Neuronal stem cell (in vitro differentiated cells): Measurements from ENCODE around the gene TWF1.

Source experiments
- DNase-seq: peaks from one replicate; pipeline ENCODE4 v3.0.0-alpha.2; 2013; ENCODE audit warnings: low spot score
- H2AFZ ChIP-seq: one replicate; pipeline ENCODE4 v1.6.1; 2013; ENCODE audit warnings: mild to moderate bottlenecking, low read length, inconsistent platforms
- H2AK5ac ChIP-seq: 2 replicates; pipeline ENCODE4 v1.6.1; 2013; ENCODE audit warnings: low read depth, mild to moderate bottlenecking, inconsistent platforms, low read length, moderate library complexity, mixed read lengths
- H2BK120ac ChIP-seq: 2 replicates; pipeline ENCODE4 v1.6.1; 2013; ENCODE audit warnings: low read depth, mild to moderate bottlenecking, inconsistent platforms, low read length, moderate library complexity, mixed read lengths
- H2BK12ac ChIP-seq: one replicate; pipeline ENCODE4 v1.6.1; 2013; ENCODE audit warnings: low read length, inconsistent platforms
- H2BK15ac ChIP-seq: 2 replicates; pipeline ENCODE4 v1.6.1; 2013; ENCODE audit warnings: mild to moderate bottlenecking, low read length, inconsistent platforms, mixed read lengths
- H2BK5ac ChIP-seq: one replicate; pipeline ENCODE4 v1.6.1; 2013; ENCODE audit warnings: inconsistent platforms, mild to moderate bottlenecking, low read length, moderate library complexity
- H3K14ac ChIP-seq: one replicate; pipeline ENCODE4 v1.6.1; 2013; ENCODE audit warnings: low read length, inconsistent platforms
- H3K18ac ChIP-seq: 2 replicates; pipeline ENCODE4 v1.6.1; 2013; ENCODE audit warnings: low read length, inconsistent platforms
- H3K23ac ChIP-seq: 2 replicates; pipeline ENCODE4 v1.6.1; 2013; ENCODE audit warnings: low read depth, mild to moderate bottlenecking, mixed read lengths, low read length, inconsistent platforms; ENCODE audit not compliant: poor library complexity
- H3K27ac ChIP-seq: replicated peaks from 3 replicates; pipeline ENCODE4 v1.5.1; 2013; ENCODE audit warnings: low read length, inconsistent platforms
- H3K27me3 ChIP-seq, 3 experiments: 2 replicates each; pipeline ENCODE4 v1.6.1; 2013; ENCODE audit warnings: low read length in 3 of 3, mild to moderate bottlenecking in 2 of 3, inconsistent platforms in 1 of 3, low read depth in 1 of 3, mixed read lengths in 1 of 3, moderate library complexity in 1 of 3; ENCODE audit not compliant: control insufficient read depth in 3 of 3, insufficient read depth in 3 of 3
- H3K36me3 ChIP-seq, 2 donors: replicated peaks in 1 of 2; 2 replicates each; pipeline ENCODE4 v1.6.1; 2013; ENCODE audit warnings: low read length in 2 of 2; ENCODE audit not compliant: control insufficient read depth in 2 of 2, insufficient read depth in 2 of 2
- H3K4ac ChIP-seq: 2 replicates; pipeline ENCODE4 v1.6.1; 2013; ENCODE audit warnings: inconsistent platforms, mild to moderate bottlenecking, low read length, moderate library complexity
- H3K4me1 ChIP-seq, 2 donors: 1 replicate in 1 of 2; 2 replicates in 1 of 2; pipeline ENCODE4 v1.6.1; 2013; ENCODE audit warnings: low read length in 2 of 2, low read depth in 1 of 2; ENCODE audit not compliant: control insufficient read depth in 2 of 2, insufficient read depth in 1 of 2
- H3K4me2 ChIP-seq: one replicate; pipeline ENCODE4 v1.6.1; 2013; ENCODE audit warnings: mild to moderate bottlenecking, low read length, inconsistent platforms; ENCODE audit not compliant: insufficient read depth, poor library complexity, severe bottlenecking
- H3K4me3 ChIP-seq, 2 donors: 2 replicates each; pipeline ENCODE4 v1.5.1; 2013; ENCODE audit warnings: low read length in 2 of 2, mild to moderate bottlenecking in 2 of 2, inconsistent platforms in 1 of 2, moderate library complexity in 1 of 2
- H3K79me1 ChIP-seq: one replicate; pipeline ENCODE4 v1.6.1; 2013; ENCODE audit warnings: low read depth, mild to moderate bottlenecking, inconsistent platforms, low read length, moderate library complexity
- H3K9ac ChIP-seq: one replicate; pipeline ENCODE4 v1.6.1; 2013; ENCODE audit warnings: mild to moderate bottlenecking, low read depth, low read length, inconsistent platforms; ENCODE audit not compliant: poor library complexity
- H3K9me3 ChIP-seq, 2 donors: replicated peaks in 1 of 2; 2 replicates each; pipeline versions ENCODE3 to v1.6.1; 2013; ENCODE audit warnings: low read length in 2 of 2, mild to moderate bottlenecking in 2 of 2, inconsistent platforms in 1 of 2, low read depth in 1 of 2, mixed read lengths in 1 of 2, moderate library complexity in 1 of 2; ENCODE audit not compliant: control insufficient read depth in 2 of 2, insufficient read depth in 1 of 2
- H4K8ac ChIP-seq: one replicate; pipeline ENCODE4 v1.6.1; 2013; ENCODE audit warnings: low read depth, mild to moderate bottlenecking, inconsistent platforms, low read length, moderate library complexity
- H4K91ac ChIP-seq: one replicate; pipeline ENCODE4 v1.6.1; 2013; ENCODE audit warnings: low read length, low read depth, mild to moderate bottlenecking, inconsistent platforms; ENCODE audit not compliant: poor library complexity
- WGBS, 2 donors: extraction: QIAGEN DNeasy Blood & Tissue Kit; methylation state at CpG; one replicate each; pipeline ENCODE4 v1.1.7; 2013; ENCODE audit warnings: missing lambda C conversion rate in 2 of 2, mixed read lengths in 1 of 2; ENCODE audit not compliant: insufficient read length in 2 of 2, insufficient replicate concordance in 1 of 2; ENCODE audit errors: extremely low coverage in 2 of 2; 5-methylcytosine and 5-hydroxymethylcytosine counted together

TWF1 gene

DNA sequence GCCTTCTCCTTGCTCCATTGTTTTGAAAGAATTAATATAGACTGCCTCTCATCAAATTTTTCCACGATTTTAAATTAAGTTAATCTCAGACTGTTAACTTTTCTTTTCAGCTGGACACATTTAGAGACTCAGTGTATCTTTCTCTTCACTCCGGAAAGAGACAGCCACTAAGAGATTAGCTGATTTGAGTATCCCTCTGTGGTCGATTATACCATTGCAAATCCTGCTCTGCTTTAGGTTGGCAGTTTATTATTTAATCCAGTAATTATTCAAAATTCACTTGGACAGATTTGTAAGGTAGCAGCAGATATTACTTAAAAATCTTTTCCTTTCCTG, 588 bp upstream of the TWF1 start:
- Histone ChIP-seq H3K23ac (no peak overlapping the region), H3K36me3 (peaks cover 0 to 25% of the 10 kb centered on the region in 2 donors), H3K9ac (no peak overlapping the region), H2AFZ (peak overlapping the region; percentile 99), H2BK5ac (peak overlapping the region; percentile 97), H3K14ac (no peak overlapping the region), H2BK120ac (no peak overlapping the region), H4K91ac (no peak overlapping the region), H3K4me3 (peak overlapping the region in 1 of 2 donors; percentile 98), H3K27me3 (no peaks in the 10 kb centered on the region), H3K4me1 (no peaks in the 10 kb centered on the region), H3K18ac (no peak overlapping the region), H3K27ac (no peak overlapping the region), H2BK15ac (no peak overlapping the region), H2AK5ac (no peak overlapping the region), H2BK12ac (no peak overlapping the region), H4K8ac (no peak overlapping the region), H3K79me1 (peaks cover 4% of the 10 kb centered on the region), H3K4ac (no peak overlapping the region), H3K9me3 (no peaks in the 10 kb centered on the region), H3K4me2 (no peak overlapping the region)
- no CpG with 5 or more reads among the region's 3 CpGs for WGBS, 2 donors
- DNase-seq = no peak

DNA sequence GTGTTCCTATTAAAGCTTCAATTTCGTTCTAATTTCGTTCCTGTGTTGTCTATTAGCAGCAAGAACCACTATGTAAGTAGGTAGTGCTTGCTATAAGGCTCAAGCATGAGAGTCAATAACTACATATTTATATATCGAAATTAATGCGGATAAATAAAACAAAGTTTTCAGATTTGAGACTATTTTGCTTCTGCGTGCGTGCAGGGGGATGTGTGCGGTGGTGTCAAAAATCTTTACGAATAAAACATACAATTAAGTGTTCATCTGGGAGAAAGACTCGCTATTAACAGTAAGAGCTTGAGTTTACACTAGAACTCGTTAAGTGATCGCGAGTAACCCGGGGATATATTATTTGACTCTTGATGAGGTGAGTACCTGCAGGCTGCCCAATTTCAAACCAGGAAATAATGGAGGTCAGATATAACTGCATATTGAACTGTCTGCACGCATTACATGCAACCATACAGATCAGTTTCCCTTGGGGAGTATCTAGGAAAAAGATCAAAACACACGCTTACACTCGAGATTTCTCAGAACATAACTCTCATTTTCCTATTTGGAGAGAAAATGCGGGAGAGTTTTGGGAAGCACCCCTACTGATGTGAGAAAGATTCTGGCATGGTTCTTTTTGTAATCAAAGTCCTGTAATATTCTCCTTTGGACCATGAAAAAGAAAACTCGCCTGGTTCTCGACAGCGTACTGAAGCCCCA, 813 bp downstream of the TWF1 start:
- Histone ChIP-seq H3K9me3 (no peaks in the 10 kb centered on the region), H3K79me1 (peaks cover 4% of the 10 kb centered on the region), H3K9ac (peak overlapping the region; percentile 98), H2BK12ac (no peak overlapping the region), H3K18ac (peak overlapping the region; percentile 97), H2BK5ac (peak overlapping the region; percentile 97), H3K27me3 (no peaks in the 10 kb centered on the region), H2BK15ac (no peak overlapping the region), H3K27ac (peak overlapping the region; percentile 97), H4K8ac (no peak overlapping the region), H2AFZ (peak overlapping the region; percentile 99), H3K14ac (no peak overlapping the region), H4K91ac (no peak overlapping the region), H3K4me3 (peak overlapping the region; percentile 88 to 98), H3K4me1 (no peaks in the 10 kb centered on the region), H2AK5ac (no peak overlapping the region), H3K4ac (no peak overlapping the region), H3K36me3 (peaks cover 0 to 39% of the 10 kb centered on the region in 2 donors), H2BK120ac (no peak overlapping the region), H3K4me2 (peak overlapping the region; percentile 83), H3K23ac (no peak overlapping the region)
- whole genome bisulfite sequencing, 2 donors = no CpG with 5 or more reads among the region's 20 CpGs
- no peak for DNase-seq

DNA sequence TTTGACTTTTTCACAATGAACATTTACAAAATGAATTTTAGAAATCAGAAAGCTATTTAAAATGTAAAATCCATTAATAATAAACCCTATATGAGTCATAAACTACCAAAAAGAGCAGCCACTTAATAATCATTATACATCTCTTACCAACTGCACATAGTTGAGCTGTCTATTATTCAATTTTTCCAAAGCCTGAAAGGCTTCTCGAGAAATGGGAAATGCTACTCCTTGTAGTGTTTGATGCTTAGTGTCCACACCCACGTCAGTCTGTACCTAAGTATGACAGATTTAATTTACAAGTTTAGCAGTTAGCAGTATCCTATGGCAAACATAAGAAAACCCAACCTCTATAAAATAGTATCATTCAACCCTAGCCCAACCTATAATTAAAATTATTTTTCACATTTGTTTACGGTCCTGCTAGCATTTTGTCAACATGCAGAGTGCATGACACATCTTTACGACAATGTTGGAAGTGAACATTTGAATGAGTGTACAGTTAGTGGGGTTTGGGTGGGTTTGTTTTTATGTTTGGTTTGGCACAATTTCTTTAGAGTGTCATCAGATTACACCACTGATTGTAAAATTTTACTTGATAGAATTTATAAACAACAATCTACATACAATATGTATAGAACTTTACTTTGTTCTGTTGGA, 8.4 kb downstream of the TWF1 start:
- H3K4ac ChIP-seq = no peak overlapping the region

DNA sequence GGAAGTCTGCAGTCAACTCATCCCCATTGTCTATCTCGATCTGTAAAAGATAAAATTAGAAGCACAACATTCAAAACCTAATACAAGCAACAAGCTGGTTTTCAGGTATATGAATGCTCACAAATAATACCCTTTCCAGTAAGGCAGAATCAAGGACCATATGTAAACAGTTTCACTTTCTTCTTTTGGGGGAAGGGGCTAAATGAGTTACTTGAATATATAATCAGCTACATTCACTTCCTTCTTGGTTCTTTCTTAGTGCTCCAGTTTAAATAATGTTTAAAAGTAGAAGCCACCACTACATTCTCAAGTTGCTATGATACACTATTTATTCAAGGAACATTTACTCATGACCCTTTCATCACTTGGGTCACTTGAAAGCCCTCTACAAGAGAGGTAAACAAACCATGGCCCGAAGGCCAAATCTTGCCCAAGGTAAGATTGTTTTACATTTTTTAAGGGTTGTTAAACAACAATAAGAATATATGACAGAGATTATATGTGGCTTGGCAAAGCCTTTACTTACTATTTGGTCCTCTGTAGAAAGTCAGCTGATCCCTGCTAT, 10.3 kb downstream of the TWF1 start:
- no peak overlapping the region for H3K27ac ChIP-seq
- H2AFZ ChIP-seq = no peak overlapping the region
- H4K91ac ChIP-seq = no peak overlapping the region
- H3K14ac ChIP-seq = no peak overlapping the region
- no peak overlapping the region for H3K9ac ChIP-seq
- no peak overlapping the region for H2BK15ac ChIP-seq
- H3K18ac ChIP-seq = no peak overlapping the region
- DNase-seq = no peak
- H2BK120ac ChIP-seq = no peak overlapping the region
- H3K36me3 ChIP-seq = peaks cover 2 to 65% of the 10 kb centered on the region in 2 donors
- no peak overlapping the region for H2AK5ac ChIP-seq
- H2BK12ac ChIP-seq = no peak overlapping the region
- no CpG with 5 or more reads among the region's 2 CpGs for WGBS, 2 donors
- no peak overlapping the region for H3K4me3 ChIP-seq
- H2BK5ac ChIP-seq = no peak overlapping the region
- no peak overlapping the region for H3K4me2 ChIP-seq
- no peak overlapping the region for H3K4ac ChIP-seq
- H3K27me3 ChIP-seq = no peaks in the 10 kb centered on the region
- no peak overlapping the region for H4K8ac ChIP-seq
- no peak overlapping the region for H3K23ac ChIP-seq
- H3K79me1 ChIP-seq = no peaks in the 10 kb centered on the region
- H3K9me3 ChIP-seq = no peaks in the 10 kb centered on the region
- no peaks in the 10 kb centered on the region for H3K4me1 ChIP-seq

More for the DNA sequence above, 8.4 kb downstream of the TWF1 start:
- DNase-seq = no peak
- no peaks in the 10 kb centered on the region for H3K4me1 ChIP-seq
- H3K4me2 ChIP-seq = no peak overlapping the region
- no peak overlapping the region for H2BK120ac ChIP-seq
- H3K36me3 ChIP-seq = peaks cover 2 to 83% of the 10 kb centered on the region in 2 donors
- H3K27ac ChIP-seq = no peak overlapping the region
- no CpG with 5 or more reads among the region's 4 CpGs for WGBS, 2 donors
- no peaks in the 10 kb centered on the region for H3K79me1 ChIP-seq
- no peak overlapping the region for H2AFZ ChIP-seq
- H2BK5ac ChIP-seq = no peak overlapping the region
- H3K27me3 ChIP-seq = no peaks in the 10 kb centered on the region
- no peak overlapping the region for H4K8ac ChIP-seq
- no peak overlapping the region for H3K14ac ChIP-seq
- no peak overlapping the region for H3K4me3 ChIP-seq
- H3K23ac ChIP-seq = no peak overlapping the region
- H3K9me3 ChIP-seq = no peaks in the 10 kb centered on the region
- H3K18ac ChIP-seq = no peak overlapping the region
- no peak overlapping the region for H2BK15ac ChIP-seq
- H2BK12ac ChIP-seq = no peak overlapping the region
- H2AK5ac ChIP-seq = no peak overlapping the region
- H4K91ac ChIP-seq = no peak overlapping the region
- H3K9ac ChIP-seq = no peak overlapping the region
